Activated CD4-positive, alpha-beta memory T cell treated with anti-CD3 and anti-CD28 coated beads for 36 hours (primary cell): ENCODE results near the gene CXXC1. TPM values are rescaled to one million over a fixed set of nuclear protein-coding genes. Genes with fewer than 3 reads are reported as not detected.
"Not testable (repeated sequence)": the region's sequence is repeated elsewhere in the genome, so short reads cannot be mapped to it uniquely, and the experiment has no call there.

Experiments
- CTCF ChIA-PET: fragments of 350-600 bp; sonication (Branson Sonifier 250); formaldehyde crosslinking; loops from one replicate; lab custom pipeline; 2021; ENCODE audit warnings: antibody characterized with exemption, inconsistent platforms; lab: Charles Lee
- POLR2A ChIA-PET: fragments of 350-600 bp; sonication (Branson Sonifier 250); formaldehyde crosslinking; loops from one replicate; lab custom pipeline; 2021; ENCODE audit warnings: antibody characterized with exemption; lab: Charles Lee
- DNase-seq: peaks from one replicate; pipeline ENCODE4 v3.0.0-alpha.2; 2020
- H3K27ac Mint-ChIP-seq: one replicate; pipeline ENCODE4 v1.8.0; 2021; ENCODE audit warnings: mixed read lengths
- H3K27me3 Mint-ChIP-seq: one replicate; pipeline ENCODE4 v1.8.0; 2021; ENCODE audit warnings: mixed read lengths
- H3K36me3 Mint-ChIP-seq: one replicate; pipeline ENCODE4 v1.8.0; 2021; ENCODE audit warnings: mixed read lengths
- H3K4me1 Mint-ChIP-seq: one replicate; pipeline ENCODE4 v1.8.0; 2021; ENCODE audit warnings: low read depth, mixed read lengths
- H3K4me3 Mint-ChIP-seq: one replicate; pipeline ENCODE4 v1.8.0; 2021; ENCODE audit warnings: mild to moderate bottlenecking, mixed read lengths
- H3K9me3 Mint-ChIP-seq: one replicate; pipeline ENCODE4 v1.8.0; 2021; ENCODE audit warnings: mixed read lengths
- intact Hi-C: fragments of 100-400 bp; cut with micrococcal nuclease; formaldehyde crosslinking; loops from one replicate; pipeline ENCODE4 v1.15.1; 2023
- total RNA-seq, 2 experiments: library from RNA; stranded (reverse); gene quantifications; one replicate each; pipeline ENCODE4 v1.2.3, GENCODE V29; 2021

CXXC1 gene
- total RNA-seq, 2 experiments from 2014 or later, result 80.8 to 80.9 TPM

- Mint-ChIP-seq H3K9me3 (no peaks in the 10 kb centered on the region), H3K27ac (peak overlapping the region; percentile 68), H3K4me3 (peak overlapping the region; percentile 71), H3K36me3 (peaks cover 19% of the 10 kb centered on the region), H3K27me3 (no peaks in the 10 kb centered on the region), H3K4me1 (peaks cover 18% of the 10 kb centered on the region)
- ChIA-PET POLR2A (interaction anchor here (2.1 kb wide), 1 partner anchor 14 kb away, joined by 8 read pairs; the partner anchor contains the start of gene MBD1), CTCF (interaction anchor here (0.8 to 2.9 kb wide), 10 partner anchors 11 to 256 kb away, joined by 3 to 21 read pairs (median 4); partner anchors contain the start of gene MBD1)
- intact Hi-C loops, result loop anchor here (2.0 to 5.0 kb wide), 2 partner anchors 39 to 49 kb away; no protein-coding TSS in a partner anchor
- peak; percentile 87 for DNase-seq
These were observed 19.3 kb downstream of the CXXC1 start for GRCh38 chr18:50268022-50268747.

GRCh38 chr18:50266248-50266704, 21.2 kb downstream of the CXXC1 start, which contains the start of gene CFAP53:
Gene CFAP53, minus strand, starts transcription at chr18:50266495. Its CDS starts 91 bp downstream, at chr18:50266404.
- peak; percentile 93 for DNase-seq
- POLR2A ChIA-PET, result interaction anchor here (1.5 kb wide), 1 partner anchor 15 kb away, joined by 9 read pairs; the partner anchor contains the start of gene MBD1
- Mint-ChIP-seq H3K4me1 (peaks cover 18% of the 10 kb centered on the region), H3K36me3 (peaks cover 10% of the 10 kb centered on the region), H3K27ac (peak within 1 kb of the TSS; percentile 43), H3K4me3 (peak within 1 kb of the TSS; percentile 79), H3K27me3 (no peaks in the 10 kb centered on the region), H3K9me3 (no peaks in the 10 kb centered on the region)
- intact Hi-C loops, result loop anchor here (1.0 to 5.0 kb wide), 5 partner anchors 15 to 109 kb away; partner anchors contain the start of genes CXXC1, MBD1 and SKA1
- CTCF ChIA-PET, result interaction anchor here (0.7 to 2.3 kb wide), 5 partner anchors 14 to 91 kb away, joined by 3 to 8 read pairs (median 4); partner anchors contain the start of genes MBD1 and MYO5B

GRCh38 chr18:50262977-50263376, 24.5 kb downstream of the CXXC1 start:
- H3K27me3 Mint-ChIP-seq, result no peaks in the 10 kb centered on the region
- no peak overlapping the region for H3K27ac Mint-ChIP-seq
- H3K4me1 Mint-ChIP-seq, result peaks cover 16% of the 10 kb centered on the region
- ChIA-PET POLR2A (no interaction called here), CTCF (interaction anchor here (0.9 kb wide), 1 partner anchor 94 kb away, joined by 3 read pairs; no protein-coding TSS in a partner anchor)
- no peaks in the 10 kb centered on the region for H3K36me3 Mint-ChIP-seq
- H3K9me3 Mint-ChIP-seq, result no peaks in the 10 kb centered on the region
- intact Hi-C loops, result no loop called here
- no peak for DNase-seq
- no peak overlapping the region for H3K4me3 Mint-ChIP-seq

GRCh38 chr18:50250935-50251334, 36.6 kb downstream of the CXXC1 start:
- ChIA-PET POLR2A (no interaction called here), CTCF (no interaction called here)
- H3K27me3 Mint-ChIP-seq, result no peaks in the 10 kb centered on the region
- H3K36me3 Mint-ChIP-seq, result no peaks in the 10 kb centered on the region
- no peak overlapping the region for H3K4me3 Mint-ChIP-seq
- no peak for DNase-seq
- no peaks in the 10 kb centered on the region for H3K4me1 Mint-ChIP-seq
- intact Hi-C loops, result no loop called here
- no peaks in the 10 kb centered on the region for H3K9me3 Mint-ChIP-seq
- no peak overlapping the region for H3K27ac Mint-ChIP-seq

GRCh38 chr18:50249576-50249975, 37.9 kb downstream of the CXXC1 start:
- Mint-ChIP-seq H3K4me3 (no peak overlapping the region), H3K36me3 (no peaks in the 10 kb centered on the region), H3K27me3 (no peaks in the 10 kb centered on the region), H3K9me3 (no peaks in the 10 kb centered on the region), H3K27ac (no peak overlapping the region), H3K4me1 (no peaks in the 10 kb centered on the region)
- intact Hi-C loops, result no loop called here
- ChIA-PET CTCF (no interaction called here), POLR2A (no interaction called here)
- no peak for DNase-seq

- intact Hi-C loops, result no loop called here
- ChIA-PET POLR2A (no interaction called here), CTCF (no interaction called here)
These were observed 39.9 kb downstream of the CXXC1 start for GRCh38 chr18:50247561-50247960.

GRCh38 chr18:50241768-50242167, 45.7 kb downstream of the CXXC1 start:
- CTCF ChIA-PET, intact Hi-C loops: not testable (repeated sequence)

More at GRCh38 chr18:50247561-50247960, 39.9 kb downstream of the CXXC1 start:
- Mint-ChIP-seq H3K36me3 (peaks cover 1% of the 10 kb centered on the region), H3K27ac (no peak overlapping the region), H3K27me3 (no peaks in the 10 kb centered on the region), H3K4me1 (no peaks in the 10 kb centered on the region), H3K9me3 (peaks cover 4% of the 10 kb centered on the region), H3K4me3 (no peak overlapping the region)
- DNase-seq, result no peak

GRCh38 chr18:50240080-50240563, 47.4 kb downstream of the CXXC1 start:
- POLR2A ChIA-PET, result no interaction called here
- Mint-ChIP-seq H3K9me3 (peaks cover 30% of the 10 kb centered on the region), H3K4me1 (peaks cover 6% of the 10 kb centered on the region), H3K27ac (no peak overlapping the region), H3K36me3 (peaks cover 14% of the 10 kb centered on the region), H3K4me3 (no peak overlapping the region), H3K27me3 (peaks cover 16% of the 10 kb centered on the region)
- CTCF ChIA-PET, result no interaction called here
- DNase-seq, result peak; percentile 31
- intact Hi-C loops, result no loop called here

More at GRCh38 chr18:50241768-50242167, 45.7 kb downstream of the CXXC1 start:
- H3K27me3 Mint-ChIP-seq, H3K4me3 Mint-ChIP-seq, H3K27ac Mint-ChIP-seq, POLR2A ChIA-PET, DNase-seq, H3K4me1 Mint-ChIP-seq: not testable (repeated sequence)
- Mint-ChIP-seq H3K36me3 (peaks cover 14% of the 10 kb centered on the region), H3K9me3 (peaks cover 30% of the 10 kb centered on the region)

GRCh38 chr18:50232419-50232818, 55.1 kb downstream of the CXXC1 start:
- Mint-ChIP-seq H3K9me3 (no peaks in the 10 kb centered on the region), H3K27me3 (peaks cover 6% of the 10 kb centered on the region), H3K4me3 (no peak overlapping the region), H3K36me3 (no peaks in the 10 kb centered on the region), H3K27ac (no peak overlapping the region), H3K4me1 (peaks cover 4% of the 10 kb centered on the region)
- POLR2A ChIA-PET, result no interaction called here
- intact Hi-C loops, result no loop called here
- CTCF ChIA-PET, result no interaction called here
- DNase-seq, result no peak

Other genes starting within 250 kb of the CXXC1 start
- under 1 TPM; 0.02 to 0.21 TPM for gene MYO5B, start 92.5 kb downstream of the CXXC1 start, total RNA-seq
- under 1 TPM; 0.26 to 0.48 TPM for gene CFAP53, start 21.2 kb downstream of the CXXC1 start, total RNA-seq
- gene MBD1, start 6.2 kb downstream of the CXXC1 start, total RNA-seq, result 10 to 100 TPM; 69.4 to 70.5 TPM
- gene SKA1, start 87.4 kb upstream of the CXXC1 start, total RNA-seq, result 10 to 100 TPM; 44.2 to 46.0 TPM